Measurements from ENCODE around the gene DNAJC7.

Gene DNAJC7

DNA sequence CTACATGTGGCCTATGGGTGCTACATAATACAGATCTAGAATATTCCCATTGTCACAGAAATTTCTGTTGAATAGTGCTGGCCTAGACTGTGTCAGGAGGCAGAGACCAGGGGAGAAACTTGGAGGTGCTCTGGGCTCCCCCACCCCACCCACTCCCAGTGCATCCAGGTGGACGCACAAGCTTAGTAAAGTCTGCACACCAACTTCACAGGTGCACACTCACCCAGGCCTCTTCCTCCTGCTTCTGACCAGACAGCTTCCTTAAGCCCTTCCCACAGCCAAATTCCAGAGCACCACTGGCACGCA, 58.3 kb downstream of the DNAJC7 start:
- WGBS, 2 experiments: 55 to 57% methylated on average over 2 of the region's 2 CpGs
- H3K27me3 ChIP-seq (ENCODE audit: control insufficient read depth, insufficient read depth, low read length, poor library complexity, severe bottlenecking): no peaks in the 10 kb centered on the region

GRCh38 chr17:41957869-41958439, 59.3 kb downstream of the DNAJC7 start:
- H3K4me3 ChIP-seq (ENCODE audit: insufficient read depth, low read depth, low read length): no peak overlapping the region
- H3K27me3 ChIP-seq (ENCODE audit: control insufficient read depth, insufficient read depth, low read length, poor library complexity, severe bottlenecking): no peaks in the 10 kb centered on the region
- H3K36me3 ChIP-seq (ENCODE audit: control insufficient read depth, insufficient read depth, low read length): no peaks in the 10 kb centered on the region
- WGBS, 2 experiments: 87 to 94% methylated on average over 6 of the region's 6 CpGs
- H3K9me3 ChIP-seq (ENCODE audit: control insufficient read depth, low read length): no peaks in the 10 kb centered on the region
- H3K27ac ChIP-seq (ENCODE audit: insufficient read depth, low read depth, low read length, poor library complexity, severe bottlenecking): no peak overlapping the region
- peaks cover 14% of the 10 kb centered on the region for H3K4me1 ChIP-seq (ENCODE audit: control insufficient read depth, insufficient read depth, low read length)

More for the DNA sequence above, 58.3 kb downstream of the DNAJC7 start:
- H3K27ac ChIP-seq (ENCODE audit: insufficient read depth, low read depth, low read length, poor library complexity, severe bottlenecking): no peak overlapping the region
- H3K36me3 ChIP-seq (ENCODE audit: control insufficient read depth, insufficient read depth, low read length): no peaks in the 10 kb centered on the region
- H3K9me3 ChIP-seq (ENCODE audit: control insufficient read depth, low read length): no peaks in the 10 kb centered on the region
- H3K4me1 ChIP-seq (ENCODE audit: control insufficient read depth, insufficient read depth, low read length): peaks cover 14% of the 10 kb centered on the region
- H3K4me3 ChIP-seq (ENCODE audit: insufficient read depth, low read depth, low read length): no peak overlapping the region

DNA sequence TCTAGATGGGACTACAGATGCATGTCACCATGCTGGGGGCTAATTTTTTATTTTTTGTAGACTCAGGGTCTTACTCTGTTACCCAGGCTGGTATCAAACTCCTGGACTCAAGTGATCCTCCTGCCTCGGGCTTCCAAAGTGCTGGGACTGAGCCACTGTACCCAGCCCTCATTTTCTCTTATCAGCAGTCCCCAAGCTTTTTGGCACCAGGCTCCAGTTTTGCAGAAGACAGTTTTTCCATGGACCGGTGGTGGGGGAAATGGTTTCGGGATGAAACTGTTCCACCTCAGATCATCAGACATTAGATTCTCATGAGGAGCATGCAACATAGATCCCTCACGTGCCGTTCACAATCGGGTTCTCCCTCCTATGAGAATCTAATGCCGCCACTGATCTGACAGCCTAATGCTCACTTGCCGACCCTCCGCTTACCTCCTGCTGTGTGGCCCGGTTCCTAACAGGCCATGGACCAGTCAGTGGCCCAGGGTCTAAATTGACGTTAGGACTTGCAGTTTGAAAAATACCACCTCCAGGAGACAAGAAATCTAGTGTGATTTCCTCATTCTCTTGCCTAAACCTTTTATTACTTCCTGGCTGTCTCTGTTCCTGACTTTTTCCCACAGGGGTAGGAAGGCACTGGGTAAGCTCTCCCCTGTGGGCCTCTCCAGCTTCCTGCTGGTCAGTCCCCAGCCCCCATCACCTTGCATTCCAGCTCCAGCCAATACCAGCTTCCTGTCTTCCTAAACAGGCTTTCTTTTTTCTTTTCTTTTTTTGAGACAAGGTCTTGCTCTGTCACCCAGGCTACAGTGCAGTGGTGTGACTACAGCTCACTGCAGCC, 60.0 kb downstream of the DNAJC7 start:
- Histone ChIP-seq H3K4me3 (ENCODE audit: insufficient read depth, low read depth, low read length) (no peak overlapping the region), H3K36me3 (ENCODE audit: control insufficient read depth, insufficient read depth, low read length) (no peaks in the 10 kb centered on the region), H3K27me3 (ENCODE audit: control insufficient read depth, insufficient read depth, low read length, poor library complexity, severe bottlenecking) (no peaks in the 10 kb centered on the region), H3K27ac (ENCODE audit: insufficient read depth, low read depth, low read length, poor library complexity, severe bottlenecking) (no peak overlapping the region), H3K9me3 (ENCODE audit: control insufficient read depth, low read length) (no peaks in the 10 kb centered on the region), H3K4me1 (ENCODE audit: control insufficient read depth, insufficient read depth, low read length) (peaks cover 14% of the 10 kb centered on the region)
- 62 to 67% methylated on average over 11 of the region's 11 CpGs for WGBS, 2 experiments

GRCh38 chr17:41956522-41956921, 60.7 kb downstream of the DNAJC7 start:
- H3K27me3 ChIP-seq (ENCODE audit: control insufficient read depth, insufficient read depth, low read length, poor library complexity, severe bottlenecking): no peaks in the 10 kb centered on the region

DNA sequence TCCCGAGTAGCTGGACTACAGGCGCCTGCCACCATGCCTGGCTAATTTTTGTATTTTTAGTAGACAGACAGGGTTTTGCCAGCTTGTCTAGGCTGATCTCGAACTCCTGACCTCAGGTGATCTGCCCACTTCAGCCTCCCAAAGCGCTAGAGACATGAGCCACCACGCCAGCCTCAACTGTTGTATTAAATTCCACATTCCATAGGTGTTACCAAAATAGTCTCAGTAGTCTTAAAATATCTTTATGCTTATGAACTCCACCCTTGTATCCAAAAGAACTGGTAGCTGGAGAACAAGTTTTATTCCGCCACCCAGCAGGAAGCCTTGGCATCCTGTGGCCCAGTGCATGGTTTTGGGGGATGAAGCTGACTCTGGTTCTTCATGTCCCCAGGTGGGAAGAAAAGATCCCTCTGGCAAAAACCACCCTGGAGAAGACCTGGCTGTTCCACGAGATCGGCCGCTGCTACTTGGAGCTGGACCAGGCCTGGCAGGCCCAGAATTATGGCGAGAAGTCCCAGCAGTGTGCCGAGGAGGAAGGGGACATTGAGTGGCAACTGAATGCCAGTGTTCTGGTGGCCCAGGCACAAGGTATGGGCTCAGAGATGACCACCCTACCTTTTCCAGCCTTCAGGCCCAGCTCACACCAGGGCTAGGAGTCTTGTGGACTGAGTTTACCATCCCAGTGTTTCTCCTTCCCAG, 68.3 kb downstream of the DNAJC7 start:
- Histone ChIP-seq H3K4me3 (ENCODE audit: insufficient read depth, low read depth, low read length) (no peak overlapping the region), H3K36me3 (ENCODE audit: control insufficient read depth, insufficient read depth, low read length) (peaks cover 4% of the 10 kb centered on the region)
- WGBS, 2 experiments: 84 to 86% methylated on average over 11 of the region's 11 CpGs

More at GRCh38 chr17:41956522-41956921, 60.7 kb downstream of the DNAJC7 start:
- Histone ChIP-seq H3K4me3 (ENCODE audit: insufficient read depth, low read depth, low read length) (no peak overlapping the region), H3K4me1 (ENCODE audit: control insufficient read depth, insufficient read depth, low read length) (peaks cover 14% of the 10 kb centered on the region), H3K27ac (ENCODE audit: insufficient read depth, low read depth, low read length, poor library complexity, severe bottlenecking) (no peak overlapping the region), H3K36me3 (ENCODE audit: control insufficient read depth, insufficient read depth, low read length) (no peaks in the 10 kb centered on the region), H3K9me3 (ENCODE audit: control insufficient read depth, low read length) (no peaks in the 10 kb centered on the region)
- 89 to 96% methylated on average over 6 of the region's 6 CpGs for WGBS, 2 experiments

GRCh38 chr17:41944943-41945342, 72.3 kb downstream of the DNAJC7 start:
- H3K27me3 ChIP-seq (ENCODE audit: control insufficient read depth, insufficient read depth, low read length, poor library complexity, severe bottlenecking): no peaks in the 10 kb centered on the region

More for the DNA sequence above, 68.3 kb downstream of the DNAJC7 start:
- Histone ChIP-seq H3K9me3 (ENCODE audit: control insufficient read depth, low read length) (no peaks in the 10 kb centered on the region), H3K4me1 (ENCODE audit: control insufficient read depth, insufficient read depth, low read length) (no peaks in the 10 kb centered on the region), H3K27me3 (ENCODE audit: control insufficient read depth, insufficient read depth, low read length, poor library complexity, severe bottlenecking) (no peaks in the 10 kb centered on the region), H3K27ac (ENCODE audit: insufficient read depth, low read depth, low read length, poor library complexity, severe bottlenecking) (no peak overlapping the region)

DNA sequence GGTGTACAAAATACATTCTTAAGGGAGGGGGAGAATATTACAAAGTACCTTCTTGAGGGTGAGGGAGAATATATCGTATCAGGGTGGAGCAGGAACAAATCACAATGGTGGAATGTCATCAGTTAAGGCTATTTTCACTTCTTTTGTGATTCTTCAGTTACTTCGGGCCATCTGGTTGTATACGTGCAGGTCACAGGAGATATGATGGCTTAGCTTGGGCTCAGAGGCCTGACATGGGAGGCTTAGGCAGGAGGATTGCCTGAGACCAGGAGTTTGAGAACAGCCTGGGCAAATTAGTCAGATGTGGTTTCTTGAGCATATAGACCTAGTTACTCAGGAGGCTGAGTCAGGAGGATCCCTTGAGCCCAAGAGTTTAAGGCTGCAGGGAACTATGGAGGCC, 73.7 kb downstream of the DNAJC7 start:
- Histone ChIP-seq H3K4me3 (ENCODE audit: insufficient read depth, low read depth, low read length) (no peak overlapping the region), H3K27me3 (ENCODE audit: control insufficient read depth, insufficient read depth, low read length, poor library complexity, severe bottlenecking) (no peaks in the 10 kb centered on the region), H3K27ac (ENCODE audit: insufficient read depth, low read depth, low read length, poor library complexity, severe bottlenecking) (no peak overlapping the region), H3K4me1 (ENCODE audit: control insufficient read depth, insufficient read depth, low read length) (no peaks in the 10 kb centered on the region), H3K36me3 (ENCODE audit: control insufficient read depth, insufficient read depth, low read length) (no peaks in the 10 kb centered on the region), H3K9me3 (ENCODE audit: control insufficient read depth, low read length) (no peaks in the 10 kb centered on the region)
- 93% methylated on average over 3 of the region's 3 CpGs for WGBS, 2 experiments

More at GRCh38 chr17:41944943-41945342, 72.3 kb downstream of the DNAJC7 start:
- H3K4me3 ChIP-seq (ENCODE audit: insufficient read depth, low read depth, low read length): no peak overlapping the region
- H3K36me3 ChIP-seq (ENCODE audit: control insufficient read depth, insufficient read depth, low read length): peaks cover 4% of the 10 kb centered on the region
- no peaks in the 10 kb centered on the region for H3K9me3 ChIP-seq (ENCODE audit: control insufficient read depth, low read length)
- H3K27ac ChIP-seq (ENCODE audit: insufficient read depth, low read depth, low read length, poor library complexity, severe bottlenecking): no peak overlapping the region
- no peaks in the 10 kb centered on the region for H3K4me1 ChIP-seq (ENCODE audit: control insufficient read depth, insufficient read depth, low read length)
- WGBS, 2 experiments: 89 to 92% methylated on average over 3 of the region's 3 CpGs

DNA sequence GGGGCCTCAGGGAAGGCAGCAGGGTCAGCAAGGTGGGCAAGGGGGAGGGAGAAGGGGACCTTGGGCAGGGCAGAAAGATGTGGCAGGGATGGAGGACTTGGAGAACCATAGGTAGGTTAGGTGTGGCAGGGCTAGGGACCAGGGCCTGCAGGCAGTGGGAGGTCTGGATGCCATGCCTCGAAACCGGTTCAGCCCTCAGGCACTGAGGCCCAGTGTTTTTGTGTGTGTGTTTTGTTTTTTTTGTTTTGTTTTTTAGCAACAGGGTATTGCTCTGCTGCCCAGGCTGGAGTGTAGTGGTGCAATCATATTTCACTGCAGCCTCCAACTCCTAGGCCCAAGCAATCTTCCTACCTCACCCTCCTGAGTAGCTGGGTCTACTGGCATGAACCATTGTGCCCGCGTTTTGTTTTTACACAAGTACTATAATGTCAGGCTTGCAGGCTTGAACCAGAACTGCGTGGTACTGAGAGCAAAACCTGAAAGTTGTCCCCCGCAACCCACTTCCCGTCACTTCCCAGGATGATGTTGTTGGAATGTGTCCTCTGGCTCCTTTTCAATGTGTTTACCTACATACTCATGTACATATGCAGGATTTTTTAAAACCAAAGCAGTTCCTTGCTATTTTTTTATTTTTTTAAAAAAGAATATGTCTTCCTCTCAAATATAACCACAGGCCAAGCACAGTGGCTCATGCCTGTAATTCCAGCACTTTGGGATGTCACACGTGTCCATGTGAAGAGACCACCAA, 74.4 kb downstream of the DNAJC7 start:
- 93 to 94% methylated on average over 8 of the region's 8 CpGs for WGBS, 2 experiments
- Histone ChIP-seq H3K4me1 (ENCODE audit: control insufficient read depth, insufficient read depth, low read length) (no peaks in the 10 kb centered on the region), H3K27me3 (ENCODE audit: control insufficient read depth, insufficient read depth, low read length, poor library complexity, severe bottlenecking) (no peaks in the 10 kb centered on the region), H3K4me3 (ENCODE audit: insufficient read depth, low read depth, low read length) (no peak overlapping the region), H3K36me3 (ENCODE audit: control insufficient read depth, insufficient read depth, low read length) (no peaks in the 10 kb centered on the region), H3K27ac (ENCODE audit: insufficient read depth, low read depth, low read length, poor library complexity, severe bottlenecking) (no peak overlapping the region), H3K9me3 (ENCODE audit: control insufficient read depth, low read length) (no peaks in the 10 kb centered on the region)

GRCh38 chr17:41941168-41941567, 76.1 kb downstream of the DNAJC7 start:
- Histone ChIP-seq H3K27ac (ENCODE audit: insufficient read depth, low read depth, low read length, poor library complexity, severe bottlenecking) (no peak overlapping the region), H3K9me3 (ENCODE audit: control insufficient read depth, low read length) (no peaks in the 10 kb centered on the region), H3K4me1 (ENCODE audit: control insufficient read depth, insufficient read depth, low read length) (no peaks in the 10 kb centered on the region), H3K4me3 (ENCODE audit: insufficient read depth, low read depth, low read length) (no peak overlapping the region), H3K36me3 (ENCODE audit: control insufficient read depth, insufficient read depth, low read length) (peaks cover 5% of the 10 kb centered on the region), H3K27me3 (ENCODE audit: control insufficient read depth, insufficient read depth, low read length, poor library complexity, severe bottlenecking) (no peaks in the 10 kb centered on the region)
- 86 to 92% methylated on average over 5 of the region's 5 CpGs for WGBS, 2 experiments

DNA sequence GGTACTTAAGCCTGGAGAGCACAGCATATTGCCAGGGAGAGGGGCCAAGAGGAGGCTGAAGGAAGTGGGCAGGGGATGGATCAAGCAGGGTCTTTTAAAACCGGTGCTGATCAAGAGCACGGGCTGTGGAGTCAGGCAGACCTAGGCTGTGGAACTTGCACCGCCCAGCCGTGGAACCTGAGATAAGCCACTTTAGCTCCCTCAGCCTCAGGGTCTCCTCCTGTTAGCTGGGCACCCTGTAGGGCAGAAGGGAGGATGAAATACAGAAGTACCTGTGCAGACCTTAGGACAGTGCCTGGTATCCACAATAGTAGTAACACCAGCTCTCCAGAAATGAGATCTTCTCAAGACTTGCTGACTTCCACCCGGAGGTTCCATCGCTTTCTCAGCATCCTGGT, 77.5 kb downstream of the DNAJC7 start:
- no peaks in the 10 kb centered on the region for H3K9me3 ChIP-seq (ENCODE audit: control insufficient read depth, low read length)
- peaks cover 10% of the 10 kb centered on the region for H3K36me3 ChIP-seq (ENCODE audit: control insufficient read depth, insufficient read depth, low read length)
- H3K4me1 ChIP-seq (ENCODE audit: control insufficient read depth, insufficient read depth, low read length): no peaks in the 10 kb centered on the region
- H3K27ac ChIP-seq (ENCODE audit: insufficient read depth, low read depth, low read length, poor library complexity, severe bottlenecking): no peak overlapping the region
- 94 to 96% methylated on average over 6 of the region's 6 CpGs for WGBS, 2 experiments
- no peak overlapping the region for H3K4me3 ChIP-seq (ENCODE audit: insufficient read depth, low read depth, low read length)
- H3K27me3 ChIP-seq (ENCODE audit: control insufficient read depth, insufficient read depth, low read length, poor library complexity, severe bottlenecking): no peaks in the 10 kb centered on the region
